AG09319 (cell line): ENCODE measurements around the gene ADAMTS8.

ENCODE experiments used
- DNase-seq: peaks from one replicate; pipeline ENCODE4 v3.0.0-alpha.2; 2010; ENCODE audit warnings: low read depth; ENCODE audit errors: extremely low read depth
- TF ChIP-seq, protein P1 (sequence below): IDR thresholded peaks from 2 replicates; pipeline ENCODE4 v1.5.1; 2011; ENCODE audit warnings: low read depth, mild to moderate bottlenecking, inconsistent platforms, low read length, moderate library complexity

The ADAMTS8 gene

DNA sequence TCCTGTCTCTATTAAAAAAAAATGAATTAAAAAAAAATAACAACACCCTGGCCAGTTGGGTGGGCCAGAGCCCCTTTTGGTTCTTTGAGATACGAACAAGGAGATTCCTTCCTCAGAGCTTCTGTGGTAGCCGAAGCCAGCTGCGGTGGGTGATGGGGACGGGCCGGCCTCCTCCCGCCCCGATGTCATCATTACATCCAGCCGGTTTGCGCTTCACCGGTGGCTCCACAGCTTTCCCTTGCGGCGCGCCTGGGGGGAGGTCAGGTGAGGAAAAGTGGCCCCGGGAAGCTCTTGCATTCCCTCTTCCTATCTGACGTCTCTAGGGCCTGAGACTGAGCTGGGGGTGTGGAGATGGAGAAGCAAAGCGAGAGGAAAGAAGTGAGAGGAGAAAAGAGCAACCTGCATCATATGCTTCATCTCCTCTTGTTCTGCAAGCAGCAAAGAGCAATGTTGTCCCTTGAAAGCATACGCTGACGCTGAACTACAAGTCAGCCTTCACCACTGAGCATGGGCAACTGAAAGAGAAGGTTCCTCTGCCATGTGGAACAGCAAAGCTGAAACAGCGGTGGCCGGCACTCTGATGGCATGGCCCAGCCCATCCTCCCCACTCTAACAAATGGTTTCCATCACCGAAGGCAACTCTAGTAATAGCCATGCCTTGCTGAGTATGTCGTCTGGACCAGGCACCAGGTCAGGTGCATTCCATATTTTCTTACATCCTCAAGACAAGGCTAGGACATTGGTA, 6.0 kb downstream of the ADAMTS8 start:
- DNase-seq: no peak
- TF ChIP-seq, protein P1, sequence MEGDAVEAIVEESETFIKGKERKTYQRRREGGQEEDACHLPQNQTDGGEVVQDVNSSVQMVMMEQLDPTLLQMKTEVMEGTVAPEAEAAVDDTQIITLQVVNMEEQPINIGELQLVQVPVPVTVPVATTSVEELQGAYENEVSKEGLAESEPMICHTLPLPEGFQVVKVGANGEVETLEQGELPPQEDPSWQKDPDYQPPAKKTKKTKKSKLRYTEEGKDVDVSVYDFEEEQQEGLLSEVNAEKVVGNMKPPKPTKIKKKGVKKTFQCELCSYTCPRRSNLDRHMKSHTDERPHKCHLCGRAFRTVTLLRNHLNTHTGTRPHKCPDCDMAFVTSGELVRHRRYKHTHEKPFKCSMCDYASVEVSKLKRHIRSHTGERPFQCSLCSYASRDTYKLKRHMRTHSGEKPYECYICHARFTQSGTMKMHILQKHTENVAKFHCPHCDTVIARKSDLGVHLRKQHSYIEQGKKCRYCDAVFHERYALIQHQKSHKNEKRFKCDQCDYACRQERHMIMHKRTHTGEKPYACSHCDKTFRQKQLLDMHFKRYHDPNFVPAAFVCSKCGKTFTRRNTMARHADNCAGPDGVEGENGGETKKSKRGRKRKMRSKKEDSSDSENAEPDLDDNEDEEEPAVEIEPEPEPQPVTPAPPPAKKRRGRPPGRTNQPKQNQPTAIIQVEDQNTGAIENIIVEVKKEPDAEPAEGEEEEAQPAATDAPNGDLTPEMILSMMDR: no peak

DNA sequence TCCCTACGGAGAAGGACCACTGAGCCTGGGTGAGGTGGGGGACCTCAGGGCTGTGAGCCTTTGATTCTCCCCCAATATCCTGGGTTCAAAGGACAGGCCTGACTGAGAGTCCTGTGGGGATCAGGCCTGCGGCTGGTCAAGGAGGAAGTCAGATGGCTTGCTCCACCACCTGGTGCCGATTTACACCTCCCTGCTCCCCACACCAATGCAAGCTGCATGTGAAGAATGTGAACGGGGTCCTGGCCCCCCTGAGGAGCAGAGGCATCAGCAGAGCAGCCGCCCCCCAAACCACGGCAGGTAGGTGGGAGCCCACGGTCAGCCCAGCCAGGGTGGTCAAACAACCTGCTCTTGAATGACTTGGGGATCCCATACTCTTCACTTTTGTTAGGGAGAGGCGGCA, 6.7 kb downstream of the ADAMTS8 start:
- TF ChIP-seq, protein P1: no peak
- DNase-seq: no peak

DNA sequence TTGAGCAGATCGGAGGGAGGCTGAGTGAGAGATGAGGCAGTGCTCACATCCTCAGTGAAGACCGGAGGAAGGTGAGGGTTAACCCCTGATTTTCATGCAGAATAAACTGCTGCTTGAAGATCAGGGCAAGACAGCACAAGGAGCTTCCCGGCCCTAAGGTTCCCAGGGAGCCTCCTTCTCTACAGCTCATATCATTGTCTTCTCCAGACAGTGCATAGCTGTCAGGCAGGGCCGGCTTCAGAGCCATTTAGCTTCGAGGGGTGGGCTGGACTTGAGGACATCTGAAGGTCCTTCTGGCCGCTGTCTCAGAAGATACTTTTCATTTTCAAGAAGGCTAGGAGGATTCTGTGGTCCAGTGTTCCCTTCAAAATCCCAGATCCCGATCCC, 7.2 kb downstream of the ADAMTS8 start:
- TF ChIP-seq, protein P1: no peak
- no peak for DNase-seq

DNA sequence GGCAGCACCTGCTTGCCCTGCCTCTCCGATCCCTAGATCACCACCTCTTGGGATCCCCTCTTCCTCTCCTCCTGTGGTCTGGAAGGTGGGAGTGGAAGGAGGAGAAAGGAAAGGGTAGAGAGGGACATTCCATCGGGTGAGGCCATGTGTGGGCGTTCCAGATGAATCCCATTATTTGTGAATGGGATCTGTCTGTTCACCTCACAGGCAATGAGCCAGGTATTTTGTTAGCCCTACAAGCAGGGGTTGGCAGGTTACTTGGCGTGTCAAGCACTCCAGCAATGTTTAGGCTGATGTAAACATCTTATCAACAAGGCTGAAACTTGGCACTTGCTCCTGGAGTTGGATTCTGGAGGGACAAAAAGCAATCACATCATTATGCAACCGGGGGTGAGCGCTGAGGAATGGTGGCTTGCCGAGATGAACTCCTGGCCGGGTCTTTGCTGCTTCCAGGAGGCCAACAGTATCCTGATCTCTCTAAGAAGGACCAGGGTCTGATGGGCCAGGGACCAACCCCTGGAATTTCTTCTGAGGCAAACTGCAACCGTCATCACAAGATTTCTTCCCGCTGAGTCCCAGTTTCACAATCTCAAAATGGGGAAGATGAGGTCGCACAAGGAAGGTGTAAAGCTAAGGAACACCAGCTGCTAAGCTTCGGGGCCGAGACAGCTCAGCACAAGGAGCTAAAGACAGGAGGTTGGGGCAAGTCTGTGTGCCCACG, 7.8 kb downstream of the ADAMTS8 start:
- no peak for DNase-seq
- TF ChIP-seq, protein P1: no peak

DNA sequence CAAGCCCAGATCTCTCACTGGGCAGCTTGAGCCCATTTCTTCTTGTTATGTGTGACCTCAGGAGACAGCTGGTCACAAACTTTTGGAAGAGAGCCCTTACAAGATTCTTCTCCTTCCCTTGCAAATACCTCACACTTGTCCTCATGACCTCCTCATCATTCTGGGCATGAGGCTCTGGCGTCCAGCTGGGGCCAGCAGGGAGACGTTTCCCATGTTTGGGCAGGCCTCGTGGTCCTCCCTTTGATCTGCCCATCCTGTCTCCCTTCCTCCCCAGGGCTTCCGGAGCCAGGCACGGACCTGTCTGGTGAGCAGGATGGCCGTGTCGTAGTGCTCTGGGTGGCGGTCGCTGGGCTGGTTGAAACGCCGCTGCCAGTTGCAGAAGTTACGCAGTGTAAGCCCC, 9.7 kb downstream of the ADAMTS8 start:
- TF ChIP-seq, protein P1: no peak
- no peak for DNase-seq

DNA sequence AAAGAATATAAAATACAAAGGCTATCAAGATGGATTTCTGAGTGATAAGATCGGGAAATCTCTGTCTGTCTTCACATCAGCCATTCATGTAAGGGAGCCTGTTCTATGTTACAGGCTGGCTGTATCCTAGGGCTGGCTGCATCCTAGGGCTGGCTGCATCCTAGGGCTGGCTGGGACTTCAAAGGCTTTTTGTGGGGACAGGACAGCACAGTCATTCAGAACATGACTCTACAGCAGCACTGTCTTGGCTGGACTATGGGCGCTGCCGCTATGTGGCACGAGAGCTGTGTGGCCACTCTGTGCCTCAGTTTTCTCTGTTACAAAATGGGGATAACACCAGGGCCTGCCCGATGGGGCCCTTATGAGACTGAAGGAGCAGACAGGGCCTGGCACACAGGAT, 10.2 kb downstream of the ADAMTS8 start:
- TF ChIP-seq, protein P1: no peak

DNA sequence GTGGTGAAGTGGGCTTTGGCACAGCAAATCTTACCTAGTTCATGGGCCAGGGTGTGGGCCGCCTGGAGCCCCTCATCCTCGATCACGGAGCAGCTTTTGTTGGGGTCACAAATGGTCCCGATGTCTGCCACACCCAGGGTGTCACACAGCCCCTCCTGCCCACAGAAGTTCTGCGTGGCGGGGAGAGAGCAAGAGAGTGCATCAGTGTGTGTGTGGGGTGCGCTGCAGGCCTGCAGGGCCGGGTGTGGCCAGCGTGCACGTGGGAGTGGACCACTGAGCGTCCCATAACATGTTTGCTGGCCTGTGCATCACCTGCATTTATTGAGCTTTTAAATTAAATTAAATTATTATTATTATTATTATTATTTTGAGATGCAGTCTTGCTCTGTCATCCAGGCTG, 11.5 kb downstream of the ADAMTS8 start:
- DNase-seq: no peak
- TF ChIP-seq, protein P1: no peak

More for the DNA sequence above, 10.2 kb downstream of the ADAMTS8 start:
- DNase-seq: no peak
